AG04449 (cell line): ENCODE results near the gene CDK14.

Source experiments
- CTCF ChIA-PET: fragments of 350-600 bp; formaldehyde crosslinking; extraction: SDS; loops from one replicate; lab custom pipeline; 2021; ENCODE audit warnings: antibody characterized with exemption; lab: Yijun Ruan, JAX
- POLR2A ChIA-PET: fragments of 400-600, 350-600 bp; formaldehyde crosslinking; extraction: SDS; loops from one replicate; lab custom pipeline; 2020; ENCODE audit warnings: antibody characterized with exemption, inconsistent platforms; lab: Yijun Ruan, JAX
- DNase-seq: peaks from one replicate; pipeline ENCODE4 v3.0.0-alpha.2; 2010; ENCODE audit warnings: low read depth, low spot score
- H3K4me3 ChIP-seq: 2 replicates; pipeline ENCODE4 v1.5.1; 2011; ENCODE audit warnings: low read depth, mild to moderate bottlenecking, control low read depth, low read length
- CTCF ChIP-seq: IDR thresholded peaks from one replicate; pipeline ENCODE4 v1.5.1; 2011; ENCODE audit warnings: mild to moderate bottlenecking, moderate library complexity, low read length, control low read depth, inconsistent platforms; ENCODE audit not compliant: insufficient read depth; ENCODE audit errors: missing control alignments

Gene CDK14

GRCh38 chr7:90701771-90702170 lies 105.7 kb downstream of the CDK14 start:
- H3K4me3 ChIP-seq: no peak overlapping the region
- no peak for TF ChIP-seq CTCF
- POLR2A ChIA-PET: no interaction called here
- DNase-seq: no peak
- CTCF ChIA-PET: interaction anchor here (1.1 to 1.5 kb wide), 5 partner anchors 13 to 1128 kb away, joined by 3 read pairs; no protein-coding TSS in a partner anchor

GRCh38 chr7:90705391-90706071 lies 109.4 kb downstream of the CDK14 start:
- ChIA-PET POLR2A (no interaction called here), CTCF (no interaction called here)
- TF ChIP-seq CTCF: no peak

GRCh38 chr7:90706072-90706716 lies 110.1 kb downstream of the CDK14 start:
- CTCF ChIA-PET: no interaction called here
- POLR2A ChIA-PET: no interaction called here
- TF ChIP-seq CTCF: no peak
- no peak for DNase-seq
- H3K4me3 ChIP-seq: no peak overlapping the region

More at GRCh38 chr7:90705391-90706071, 109.4 kb downstream of the CDK14 start:
- DNase-seq: no peak
- no peak overlapping the region for H3K4me3 ChIP-seq

- no peak for DNase-seq
- ChIA-PET POLR2A (interaction anchor here (0.6 kb wide), 1 partner anchor 1169 kb away, joined by 3 read pairs; no protein-coding TSS in a partner anchor), CTCF (interaction anchor here (0.7 to 2.7 kb wide), 6 partner anchors 9 to 324 kb away, joined by 3 to 16 read pairs (median 4); no protein-coding TSS in a partner anchor)
- peak; percentile 2 for TF ChIP-seq CTCF
- no peak overlapping the region for H3K4me3 ChIP-seq
Observed at GRCh38 chr7:90708841-90709317, 112.8 kb downstream of the CDK14 start.

- POLR2A ChIA-PET: interaction anchor here (0.6 kb wide), 1 partner anchor 1168 kb away, joined by 3 read pairs; no protein-coding TSS in a partner anchor
- no peak for TF ChIP-seq CTCF
- CTCF ChIA-PET: interaction anchor here (0.7 to 2.7 kb wide), 5 partner anchors 8 to 323 kb away, joined by 3 to 16 read pairs (median 4); no protein-coding TSS in a partner anchor
- DNase-seq: no peak
- no peak overlapping the region; the same call in 1 of the 2 replicates for H3K4me3 ChIP-seq
Observed at GRCh38 chr7:90709501-90710465, 113.7 kb downstream of the CDK14 start.
